SK-N-SH treated with all-trans-retinoic acid at 6 μM for 48 hours (cell line): ENCODE results near the gene CATSPERD.

Experiments used
- ATAC-seq: fragments of 200-7000 bp; cut with Tn5 transposase; 3 replicates; pipeline ENCODE4 v1.9.1; 2020; ENCODE audit warnings: mild to moderate bottlenecking, moderate library complexity
- ARNTL ChIP-seq: fragments of 450-650 bp; formaldehyde crosslinking; IDR thresholded peaks from 2 replicates; pipeline ENCODE4 v1.5.0; 2020; ENCODE audit warnings: low read depth, mild to moderate bottlenecking, moderate library complexity, borderline replicate concordance
- BACH2 ChIP-seq: fragments of 250-450 bp; sonication (Bioruptor Pico); IDR thresholded peaks from 2 replicates; pipeline ENCODE4 v1.9.0; 2021; ENCODE audit warnings: mild to moderate bottlenecking, borderline replicate concordance
- CREB5 ChIP-seq: fragments of 250-450 bp; sonication (Bioruptor Pico); IDR thresholded peaks from 2 replicates; pipeline ENCODE4 v1.5.1; 2020; ENCODE audit warnings: low read depth, mild to moderate bottlenecking, moderate library complexity
- CSDC2 ChIP-seq: fragments of 250-450 bp; sonication (Bioruptor Pico); IDR thresholded peaks from 2 replicates; pipeline ENCODE4 v1.5.0; 2020; ENCODE audit warnings: mild to moderate bottlenecking, moderate library complexity
- CSRNP3 ChIP-seq: fragments of 250-450 bp; sonication (Bioruptor Pico); IDR thresholded peaks from 2 replicates; pipeline ENCODE4 v1.5.1; 2021; ENCODE audit warnings: mild to moderate bottlenecking, moderate library complexity
- ESRRG ChIP-seq: fragments of 250-450 bp; sonication (Bioruptor Pico); IDR thresholded peaks from 2 replicates; pipeline ENCODE4 v1.6.1; 2021; ENCODE audit warnings: mild to moderate bottlenecking
- ISL1 ChIP-seq: fragments of 250-450 bp; sonication (Bioruptor Pico); IDR thresholded peaks from 2 replicates; pipeline ENCODE4 v2.1.2; 2022; ENCODE audit warnings: mild to moderate bottlenecking, moderate library complexity
- OSR1 ChIP-seq: fragments of 250-450 bp; sonication (Bioruptor Pico); IDR thresholded peaks from 2 replicates; pipeline ENCODE4 v1.8.0; 2022; ENCODE audit warnings: moderate library complexity, mild to moderate bottlenecking, inconsistent platforms
- PATZ1 ChIP-seq: fragments of 250-450 bp; sonication (Bioruptor Pico); IDR thresholded peaks from 2 replicates; pipeline ENCODE4 v1.8.0; 2020; ENCODE audit warnings: mild to moderate bottlenecking, moderate library complexity, borderline replicate concordance
- POU6F1 ChIP-seq: fragments of 250-450 bp; sonication (Bioruptor Pico); IDR thresholded peaks from 2 replicates; pipeline ENCODE4 v1.8.0; 2021; ENCODE audit warnings: low read depth, mild to moderate bottlenecking, moderate library complexity, borderline replicate concordance
- PPARA ChIP-seq: fragments of 250-450 bp; sonication (Bioruptor Pico); IDR thresholded peaks from 2 replicates; pipeline ENCODE4 v1.5.0; 2020; ENCODE audit warnings: mild to moderate bottlenecking, borderline replicate concordance
- RARB ChIP-seq: fragments of 250-450 bp; sonication (Bioruptor Pico); IDR thresholded peaks from 2 replicates; pipeline ENCODE4 v1.8.0; 2021; ENCODE audit warnings: mild to moderate bottlenecking, moderate library complexity
- SNAI2 ChIP-seq: fragments of 250-450 bp; sonication (Bioruptor Pico); IDR thresholded peaks from 2 replicates; pipeline ENCODE4 v1.5.0; 2020; ENCODE audit warnings: mild to moderate bottlenecking, moderate library complexity
- TCF4 ChIP-seq: fragments of 250-450 bp; sonication (Bioruptor Pico); IDR thresholded peaks from 2 replicates; pipeline ENCODE4 v1.8.0; 2021; ENCODE audit warnings: mild to moderate bottlenecking, moderate library complexity, borderline replicate concordance
- TOX ChIP-seq: fragments of 250-450 bp; sonication (Bioruptor Pico); IDR thresholded peaks from 2 replicates; pipeline ENCODE4 v1.8.0; 2021; ENCODE audit warnings: mild to moderate bottlenecking, moderate library complexity, borderline replicate concordance
- ZC3H10 ChIP-seq: fragments of 250-450 bp; sonication (Bioruptor Pico); IDR thresholded peaks from 2 replicates; pipeline ENCODE4 v1.5.1; 2021; ENCODE audit warnings: mild to moderate bottlenecking, moderate library complexity
- ZFP30 ChIP-seq: fragments of 450-650 bp; formaldehyde crosslinking; IDR thresholded peaks from 2 replicates; pipeline ENCODE4 v1.5.0; 2022; ENCODE audit warnings: mild to moderate bottlenecking, moderate library complexity
- ZNF565 ChIP-seq: fragments of 450-650 bp; formaldehyde crosslinking; conservative IDR thresholded peaks from 2 replicates; pipeline ENCODE4 v1.5.0; 2020; ENCODE audit warnings: low read depth, mild to moderate bottlenecking, moderate library complexity
- ZNF70 ChIP-seq: fragments of 450-650 bp; formaldehyde crosslinking; IDR thresholded peaks from 2 replicates; pipeline ENCODE4 v1.5.0; 2020; ENCODE audit warnings: mild to moderate bottlenecking, moderate library complexity
- ZNF8 ChIP-seq: fragments of 450-650 bp; formaldehyde crosslinking; IDR thresholded peaks from 2 replicates; pipeline ENCODE4 v1.5.0; 2020; ENCODE audit warnings: mild to moderate bottlenecking, moderate library complexity

Gene CATSPERD

GRCh38 chr19:5677136-5677535 lies 43.3 kb upstream of the CATSPERD start:
- ATAC-seq: no peak
- TF ChIP-seq SNAI2 (CRISPR knock-in tag): no peak
- TF ChIP-seq ZNF8 (CRISPR knock-in tag): no peak
- no peak for TF ChIP-seq ZC3H10 (CRISPR knock-in tag)
- TF ChIP-seq PATZ1: no peak
- no peak for TF ChIP-seq ZNF70 (CRISPR knock-in tag)
- TF ChIP-seq POU6F1 (CRISPR knock-in tag): no peak
- no peak for TF ChIP-seq ESRRG (CRISPR knock-in tag)
- no peak for TF ChIP-seq RARB (CRISPR knock-in tag)
- no peak for TF ChIP-seq BACH2

GRCh38 chr19:5677580-5677979 lies 42.9 kb upstream of the CATSPERD start:
- TF ChIP-seq CSDC2 (CRISPR knock-in tag) (no peak), POU6F1 (CRISPR knock-in tag) (no peak), OSR1 (CRISPR knock-in tag) (no peak), TOX (CRISPR knock-in tag) (no peak)
- TF ChIP-seq, all 23 proteins: peak for 0
- ATAC-seq: no peak

GRCh38 chr19:5678071-5678718 lies 42.2 kb upstream of the CATSPERD start:
- TF ChIP-seq ISL1 (CRISPR knock-in tag) (no peak), POU6F1 (CRISPR knock-in tag) (no peak), ARNTL (CRISPR knock-in tag) (no peak), PPARA (CRISPR knock-in tag) (no peak), ZNF565 (no peak), ZFP30 (CRISPR knock-in tag) (no peak), BACH2 (no peak), TCF4 (CRISPR knock-in tag) (no peak), CSRNP3 (CRISPR knock-in tag) (no peak)
- TF ChIP-seq, all 23 proteins: peak for 0
- ATAC-seq: no peak

GRCh38 chr19:5679289-5680083 lies 41.0 kb upstream of the CATSPERD start:
- ATAC-seq: peak; percentile 13
- TF ChIP-seq POU6F1 (CRISPR knock-in tag): no peak
- no peak for TF ChIP-seq PATZ1
- TF ChIP-seq TOX (CRISPR knock-in tag): no peak
- no peak for TF ChIP-seq RARB (CRISPR knock-in tag)
- TF ChIP-seq TCF4 (CRISPR knock-in tag): no peak
- no peak for TF ChIP-seq CSDC2 (CRISPR knock-in tag)
- no peak for TF ChIP-seq ZNF8 (CRISPR knock-in tag)
- TF ChIP-seq ZFP30 (CRISPR knock-in tag): no peak
- TF ChIP-seq OSR1 (CRISPR knock-in tag): no peak
- TF ChIP-seq ESRRG (CRISPR knock-in tag): no peak
- TF ChIP-seq CREB5: no peak
- TF ChIP-seq BACH2: no peak
